LNCAP (cell line): Measurements from ENCODE around the gene ARF4.

Experiments
- TF ChIP-seq, protein P1 (sequence below): fragments of 450-650 bp; IDR thresholded peaks from 2 replicates; pipeline ENCODE4 v1.5.1; 2017; ENCODE audit warnings: mild to moderate bottlenecking

ARF4 gene

DNA sequence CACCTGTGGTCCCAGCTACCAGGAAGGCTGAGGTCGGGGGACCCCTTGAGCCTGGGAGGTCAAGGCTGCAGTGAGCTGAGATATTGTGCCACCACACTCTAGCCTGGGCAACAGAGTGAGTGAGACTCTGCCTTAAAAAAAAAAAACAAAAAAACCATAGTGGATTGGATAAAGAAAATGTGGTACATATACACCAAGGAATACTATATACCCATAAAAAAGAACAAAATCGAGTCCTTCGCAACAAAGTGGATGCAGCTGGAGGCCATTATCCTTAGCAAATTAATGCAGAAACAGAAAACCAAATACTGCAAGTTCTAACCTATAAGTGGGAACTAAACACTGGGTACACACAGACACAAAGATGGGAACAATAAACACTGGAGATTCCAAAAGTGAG lies 20.6 kb upstream of the ARF4 start:
- TF ChIP-seq, protein P1, sequence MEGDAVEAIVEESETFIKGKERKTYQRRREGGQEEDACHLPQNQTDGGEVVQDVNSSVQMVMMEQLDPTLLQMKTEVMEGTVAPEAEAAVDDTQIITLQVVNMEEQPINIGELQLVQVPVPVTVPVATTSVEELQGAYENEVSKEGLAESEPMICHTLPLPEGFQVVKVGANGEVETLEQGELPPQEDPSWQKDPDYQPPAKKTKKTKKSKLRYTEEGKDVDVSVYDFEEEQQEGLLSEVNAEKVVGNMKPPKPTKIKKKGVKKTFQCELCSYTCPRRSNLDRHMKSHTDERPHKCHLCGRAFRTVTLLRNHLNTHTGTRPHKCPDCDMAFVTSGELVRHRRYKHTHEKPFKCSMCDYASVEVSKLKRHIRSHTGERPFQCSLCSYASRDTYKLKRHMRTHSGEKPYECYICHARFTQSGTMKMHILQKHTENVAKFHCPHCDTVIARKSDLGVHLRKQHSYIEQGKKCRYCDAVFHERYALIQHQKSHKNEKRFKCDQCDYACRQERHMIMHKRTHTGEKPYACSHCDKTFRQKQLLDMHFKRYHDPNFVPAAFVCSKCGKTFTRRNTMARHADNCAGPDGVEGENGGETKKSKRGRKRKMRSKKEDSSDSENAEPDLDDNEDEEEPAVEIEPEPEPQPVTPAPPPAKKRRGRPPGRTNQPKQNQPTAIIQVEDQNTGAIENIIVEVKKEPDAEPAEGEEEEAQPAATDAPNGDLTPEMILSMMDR: no peak

DNA sequence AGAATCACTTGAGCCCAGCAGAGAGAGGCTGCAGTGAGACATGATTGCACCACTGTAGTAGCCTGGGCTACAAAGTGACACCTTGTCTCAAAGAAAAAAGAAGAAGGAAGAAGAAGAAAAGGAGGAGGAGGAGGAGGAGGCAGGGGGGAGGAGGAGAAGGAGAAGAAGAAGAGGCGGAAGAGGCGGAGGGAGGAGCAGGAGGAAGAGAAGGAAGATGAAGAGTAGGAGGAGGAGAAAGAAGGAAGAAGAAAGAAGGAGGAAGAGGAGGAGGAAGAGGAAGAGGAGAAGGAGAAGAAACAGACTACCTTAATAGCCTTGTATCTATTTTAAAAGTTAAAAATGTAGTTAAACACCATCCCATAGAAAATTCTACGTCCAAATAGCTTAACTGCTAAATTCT lies 19.1 kb upstream of the ARF4 start:
- TF ChIP-seq, protein P1: no peak

DNA sequence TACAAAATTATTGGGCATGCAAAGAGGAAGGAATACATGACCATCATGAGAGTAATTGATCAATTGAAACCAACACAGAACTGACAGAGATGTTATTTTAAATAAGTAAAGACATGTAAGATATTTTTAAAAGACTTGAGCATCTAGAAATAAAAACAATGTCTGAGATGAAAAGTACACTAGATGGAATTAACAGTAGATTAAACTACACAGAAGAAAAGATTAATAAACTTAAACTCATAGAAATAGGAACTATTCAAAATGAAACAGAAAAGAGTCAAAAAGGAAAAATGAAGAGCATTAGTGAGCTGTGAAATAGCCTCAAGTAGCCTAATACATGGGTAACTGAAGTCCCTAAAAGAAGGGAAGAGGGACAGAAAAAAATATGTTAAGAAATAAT lies 8.5 kb upstream of the ARF4 start:
- TF ChIP-seq, protein P1: no peak

DNA sequence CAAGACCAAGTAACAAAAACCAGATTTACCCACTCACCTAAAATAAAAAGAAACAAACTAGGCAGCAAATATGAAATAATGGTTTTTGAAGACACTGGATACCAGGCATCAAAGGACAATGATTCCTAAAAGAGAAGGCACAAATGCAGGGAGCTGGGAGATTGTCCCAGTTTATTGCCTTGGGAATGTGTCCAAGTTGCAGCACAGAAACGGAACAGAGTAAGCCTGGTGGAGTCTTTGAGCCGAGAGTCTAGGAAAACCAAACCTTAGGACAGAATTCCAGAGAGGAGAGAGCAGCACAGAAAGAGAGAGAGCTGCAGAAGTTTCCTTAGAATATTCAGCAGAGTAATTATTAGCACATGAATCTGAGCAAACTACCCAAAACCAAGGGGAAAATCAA lies 7.8 kb upstream of the ARF4 start:
- TF ChIP-seq, protein P1: no peak

DNA sequence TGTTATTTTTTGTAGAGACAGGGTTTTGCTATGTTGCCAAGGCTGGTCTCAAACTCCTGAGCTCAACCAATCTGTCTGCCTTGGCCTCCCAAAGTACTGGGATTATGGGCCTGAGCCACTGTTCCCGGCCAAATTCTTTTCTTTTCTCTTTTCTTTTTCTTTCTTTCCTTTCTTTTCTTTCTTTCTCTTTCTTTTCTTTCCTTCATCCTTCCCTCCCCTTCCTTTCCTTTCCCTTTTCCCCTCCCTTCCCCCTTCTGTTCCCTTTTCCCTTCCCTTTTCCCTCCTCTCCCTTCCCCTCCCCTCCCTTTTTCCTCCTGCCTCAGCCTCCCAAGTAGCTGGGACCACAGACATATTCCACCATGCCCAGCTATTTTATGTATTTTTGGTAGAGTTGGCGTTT lies 3.1 kb upstream of the ARF4 start:
- TF ChIP-seq, protein P1: no peak

DNA sequence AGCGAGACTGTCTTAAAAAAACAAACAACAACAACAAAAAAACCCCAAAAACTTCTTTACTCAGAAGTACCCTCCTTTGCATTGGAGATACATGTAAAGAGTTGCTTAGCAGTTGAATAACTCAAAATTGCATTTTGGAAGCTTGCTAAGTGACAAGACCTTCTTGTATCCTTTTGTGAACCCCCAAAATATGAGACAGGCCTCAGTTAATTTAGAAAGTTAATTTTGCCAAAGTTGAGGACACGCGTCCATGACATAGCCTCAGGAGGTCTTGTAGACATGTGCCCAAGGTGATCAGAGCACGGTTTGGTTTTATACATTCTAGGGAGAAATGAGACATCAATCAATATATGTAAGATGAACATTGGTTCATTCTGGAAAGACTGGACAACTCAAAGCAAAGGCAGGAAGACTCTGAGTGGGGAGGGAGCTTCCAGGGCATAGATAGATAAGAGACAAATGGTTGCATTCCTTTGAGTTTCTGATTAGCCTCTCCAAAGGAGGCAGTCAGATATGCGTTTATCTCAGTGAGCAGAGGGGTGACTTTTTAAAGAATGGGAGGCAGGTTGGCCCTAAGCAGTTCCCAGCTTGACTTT lies 1.7 kb upstream of the ARF4 start:
- TF ChIP-seq, protein P1: no peak

DNA sequence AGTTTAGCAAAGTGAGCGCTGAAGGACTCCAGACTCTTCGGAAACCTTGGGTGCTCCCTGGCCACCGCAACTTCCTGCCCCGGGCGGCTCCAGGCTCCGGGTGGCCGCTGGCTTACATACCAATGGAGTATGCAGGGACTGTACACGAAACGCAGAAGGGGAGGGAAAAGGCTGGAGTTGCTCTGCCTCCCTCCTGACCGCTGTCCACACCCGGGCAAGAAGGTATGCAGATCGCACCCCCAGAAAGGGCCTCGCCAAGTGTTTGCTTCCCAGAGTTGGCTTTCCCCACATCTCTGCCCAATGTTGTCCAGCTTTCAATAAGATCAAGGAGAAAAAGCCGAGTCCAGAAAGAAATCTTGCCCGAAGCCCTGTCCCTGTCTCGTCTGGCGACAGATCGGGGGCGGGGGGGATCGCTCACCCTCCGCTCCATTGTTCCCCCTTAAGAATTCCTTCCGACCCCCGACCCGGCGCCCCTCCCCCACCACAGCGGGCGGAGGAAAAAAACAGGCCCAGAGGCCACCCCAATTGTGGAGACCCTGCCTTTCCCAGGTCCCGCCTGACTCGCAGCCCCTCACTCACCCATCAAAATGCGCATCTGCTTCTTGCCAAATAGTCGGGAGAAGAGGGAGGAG lies 533 bp downstream of the ARF4 start:
- TF ChIP-seq, protein P1: no peak

DNA sequence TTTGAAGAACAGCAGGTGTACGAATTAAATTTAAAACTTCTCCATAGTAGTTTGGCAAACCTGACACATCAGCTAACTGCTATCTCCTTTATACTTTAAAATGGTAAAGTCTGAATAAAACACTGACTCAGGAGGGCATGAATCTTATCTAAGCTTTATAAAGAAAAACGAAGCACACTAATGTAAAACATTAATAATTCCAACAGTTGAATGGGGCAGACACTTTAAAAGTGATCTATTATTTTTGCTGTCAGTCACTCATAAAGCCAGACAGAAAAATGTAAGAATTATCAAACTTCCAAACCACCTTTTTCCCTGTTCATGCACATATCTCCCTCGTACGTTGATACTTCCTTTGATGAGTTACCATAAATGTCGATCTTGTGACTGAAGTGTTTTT lies 2.6 kb downstream of the ARF4 start:
- TF ChIP-seq, protein P1: no peak
